Lower lobe of right lung (tissue), 2 donors: ENCODE measurements around the gene PSMC3IP. TPM values are rescaled to one million over a fixed set of nuclear protein-coding genes. Genes with fewer than 3 reads are reported as not detected.
"Not testable (repeated sequence)": the region's sequence is repeated elsewhere in the genome, so short reads cannot be mapped to it uniquely, and the experiment has no call there.

ENCODE experiments used
- ATAC-seq, 2 donors: fragments of 200-7000 bp; cut with Tn5 transposase; one replicate each; pipeline ENCODE4 v1.9.1; 2020 to 2022; ENCODE audit warnings: mild to moderate bottlenecking in 2 of 2, moderate library complexity in 2 of 2
- DNase-seq: peaks from one replicate; pipeline ENCODE4 v3.0.0-alpha.2; 2020
- H3K27ac ChIP-seq: fragments of 200-600 bp; one replicate; pipeline ENCODE4 v1.8.0; 2022
- H3K27me3 ChIP-seq: fragments of 200-600 bp; one replicate; pipeline ENCODE4 v1.8.0; 2022; ENCODE audit warnings: low read depth
- H3K36me3 ChIP-seq: fragments of 200-600 bp; one replicate; pipeline ENCODE4 v1.8.0; 2022; ENCODE audit warnings: mild to moderate bottlenecking
- H3K4me1 ChIP-seq: fragments of 200-600 bp; one replicate; pipeline ENCODE4 v1.8.0; 2022
- H3K4me3 ChIP-seq: fragments of 200-600 bp; one replicate; pipeline ENCODE4 v1.8.0; 2022; ENCODE audit warnings: mild to moderate bottlenecking
- H3K9me3 ChIP-seq: fragments of 200-600 bp; one replicate; pipeline ENCODE4 v1.8.0; 2022
- intact Hi-C: fragments of 100-400 bp; cut with DNase I; formaldehyde crosslinking; loops from one replicate; pipeline ENCODE4 v1.11.0; 2022
- long read RNA-seq: library from polyadenylated mRNA; unstranded; transcript quantifications from one replicate; pipeline ENCODE4 v2.0.0, GENCODE V29; 2021
- total RNA-seq: library from RNA; stranded (reverse); fragmentation: NEBNext Ultra II Directional; extraction: Animal tissue kit (Norgen Biotek cat#: 25700); gene quantifications from one replicate; pipeline ENCODE4 v1.2.1, GENCODE V29; 2021
- TF ChIP-seq, protein P1 (sequence below): fragments of 200-600 bp; IDR thresholded peaks from one replicate; pipeline ENCODE4 v1.8.0; 2022; ENCODE audit warnings: antibody characterized with exemption, mild to moderate bottlenecking
- donor health status: DM: no; HTN: yes; CAD: no; lungs with severe emphysema.

The PSMC3IP gene, protein sequence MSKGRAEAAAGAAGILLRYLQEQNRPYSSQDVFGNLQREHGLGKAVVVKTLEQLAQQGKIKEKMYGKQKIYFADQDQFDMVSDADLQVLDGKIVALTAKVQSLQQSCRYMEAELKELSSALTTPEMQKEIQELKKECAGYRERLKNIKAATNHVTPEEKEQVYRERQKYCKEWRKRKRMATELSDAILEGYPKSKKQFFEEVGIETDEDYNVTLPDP
- total RNA-seq: 4.8 TPM
- long read RNA-seq, transcript PSMC3IP-202 (8 exons, 1,416 nt): major isoform, 6 of 9 reads
- long read RNA-seq, partial matches to known transcripts: 0 of 9 reads
- long read RNA-seq, other reads (novel, unspliced or antisense): 1 of 9 reads

GRCh38 chr17:42577532-42578281 lies at the start of gene PSMC3IP:
TSS of gene PSMC3IP (minus strand) at chr17:42577729. CDS start at chr17:42577686, 43 bp downstream.
- peaks cover 58% of the 10 kb centered on the region for H3K36me3 ChIP-seq
- intact Hi-C loops: no loop called here

GRCh38 chr17:42623732-42624596 lies 46.4 kb upstream of the PSMC3IP start:
- no peaks in the 10 kb centered on the region for H3K36me3 ChIP-seq
- intact Hi-C loops: no loop called here
- no peaks in the 10 kb centered on the region for H3K9me3 ChIP-seq
- H3K4me3 ChIP-seq: no peak overlapping the region
- ATAC-seq (peak in 1 of 2 donors; percentile 48), DNase-seq (no peak)
- TF ChIP-seq, protein P1, sequence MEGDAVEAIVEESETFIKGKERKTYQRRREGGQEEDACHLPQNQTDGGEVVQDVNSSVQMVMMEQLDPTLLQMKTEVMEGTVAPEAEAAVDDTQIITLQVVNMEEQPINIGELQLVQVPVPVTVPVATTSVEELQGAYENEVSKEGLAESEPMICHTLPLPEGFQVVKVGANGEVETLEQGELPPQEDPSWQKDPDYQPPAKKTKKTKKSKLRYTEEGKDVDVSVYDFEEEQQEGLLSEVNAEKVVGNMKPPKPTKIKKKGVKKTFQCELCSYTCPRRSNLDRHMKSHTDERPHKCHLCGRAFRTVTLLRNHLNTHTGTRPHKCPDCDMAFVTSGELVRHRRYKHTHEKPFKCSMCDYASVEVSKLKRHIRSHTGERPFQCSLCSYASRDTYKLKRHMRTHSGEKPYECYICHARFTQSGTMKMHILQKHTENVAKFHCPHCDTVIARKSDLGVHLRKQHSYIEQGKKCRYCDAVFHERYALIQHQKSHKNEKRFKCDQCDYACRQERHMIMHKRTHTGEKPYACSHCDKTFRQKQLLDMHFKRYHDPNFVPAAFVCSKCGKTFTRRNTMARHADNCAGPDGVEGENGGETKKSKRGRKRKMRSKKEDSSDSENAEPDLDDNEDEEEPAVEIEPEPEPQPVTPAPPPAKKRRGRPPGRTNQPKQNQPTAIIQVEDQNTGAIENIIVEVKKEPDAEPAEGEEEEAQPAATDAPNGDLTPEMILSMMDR: no peak
- H3K27ac ChIP-seq: no peak overlapping the region
- H3K27me3 ChIP-seq: no peaks in the 10 kb centered on the region
- H3K4me1 ChIP-seq: no peaks in the 10 kb centered on the region

More at GRCh38 chr17:42577532-42578281, at the start of gene PSMC3IP:
- Histone ChIP-seq H3K4me1 (peaks cover 19% of the 10 kb centered on the region), H3K27ac (peak within 1 kb of the TSS; percentile 90), H3K27me3 (no peaks in the 10 kb centered on the region), H3K9me3 (no peaks in the 10 kb centered on the region), H3K4me3 (peak within 1 kb of the TSS; percentile 84)
- DNase-seq: peak; percentile 96
- peak; percentile 98 for ATAC-seq
- TF ChIP-seq, protein P1: no peak

DNA sequence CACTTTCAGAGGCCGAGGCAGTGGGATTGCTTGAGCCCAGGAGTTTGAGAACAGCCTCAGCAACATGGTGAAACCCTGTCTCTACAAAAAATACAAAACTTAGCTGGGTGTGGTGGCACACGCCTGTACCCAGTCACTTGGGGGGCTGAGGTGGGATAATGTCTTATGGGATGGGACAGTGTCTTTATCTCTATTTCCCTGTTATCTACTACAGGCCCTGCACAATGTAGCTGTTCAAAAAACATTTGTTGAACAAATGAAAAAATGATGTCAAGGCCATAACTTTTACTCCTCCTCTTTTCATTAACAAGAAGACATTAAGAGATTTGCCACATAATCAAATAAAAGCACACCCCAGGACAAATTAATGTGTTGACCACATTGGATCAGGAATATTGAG lies 45.7 kb upstream of the PSMC3IP start:
- Histone ChIP-seq H3K4me3 (no peak overlapping the region), H3K27me3 (no peaks in the 10 kb centered on the region), H3K9me3 (no peaks in the 10 kb centered on the region), H3K36me3 (no peaks in the 10 kb centered on the region), H3K27ac (no peak overlapping the region), H3K4me1 (peaks cover 6% of the 10 kb centered on the region)
- ATAC-seq (no peak), DNase-seq (no peak)
- intact Hi-C loops: no loop called here
- TF ChIP-seq, protein P1: no peak

GRCh38 chr17:42621987-42622386 lies 44.5 kb upstream of the PSMC3IP start:
- H3K27me3 ChIP-seq, H3K4me3 ChIP-seq, H3K36me3 ChIP-seq, ATAC-seq, intact Hi-C loops, H3K27ac ChIP-seq, DNase-seq, H3K9me3 ChIP-seq: not testable (repeated sequence)
- H3K4me1 ChIP-seq: peaks cover 12% of the 10 kb centered on the region

GRCh38 chr17:42618442-42619150 lies 41.1 kb upstream of the PSMC3IP start:
- peaks cover 12% of the 10 kb centered on the region for H3K4me1 ChIP-seq
- no peaks in the 10 kb centered on the region for H3K9me3 ChIP-seq
- H3K27me3 ChIP-seq: no peaks in the 10 kb centered on the region
- H3K4me3 ChIP-seq: no peak overlapping the region
- ATAC-seq: peak; percentile 76 to 77
- H3K27ac ChIP-seq: no peak overlapping the region
- intact Hi-C loops: no loop called here
- peaks cover 26% of the 10 kb centered on the region for H3K36me3 ChIP-seq
- TF ChIP-seq, protein P1: no peak
- peak; percentile 52 for DNase-seq
